ENCODE measurements around the gene GDF15. TPM values are rescaled to one million over a fixed set of nuclear protein-coding genes. Genes with fewer than 3 reads are reported as not detected.
A peak's percentile ranks its signal among the peaks of the same experiment; 100 is the strongest.

GDF15 gene
- total and polyA plus RNA-seq, 2 experiments from 2014 or later = 27.7 to 36.0 TPM

- no peaks in the 10 kb centered on the region for H3K9me2 ChIP-seq (ENCODE audit: insufficient read depth)
- H3K4me3 ChIP-seq = no peak overlapping the region
- H3K36me3 ChIP-seq (ENCODE audit: low read depth) = no peaks in the 10 kb centered on the region
- H2AFZ ChIP-seq = no peak overlapping the region
- no peak for DNase-seq
- peaks cover 12% of the 10 kb centered on the region for H3K79me2 ChIP-seq (ENCODE audit: insufficient read depth)
- H3F3A ChIP-seq (ENCODE audit: insufficient read depth) = peaks cover 4% of the 10 kb centered on the region; the same call in 1 of the 2 replicates
- H3K27ac ChIP-seq = no peak overlapping the region
- 52 to 87% methylated on average over 17 to 56 of the region's 60 CpGs for WGBS, 2 experiments (ENCODE audit: low coverage in 1 of 2, low lambda C conversion rate in 2 of 2, missing lambda C conversion rate in 2 of 2)
- in situ Hi-C loops (cut with MboI) = no loop called here
- H3K4me1 ChIP-seq (ENCODE audit: insufficient read depth) = peaks cover 9% of the 10 kb centered on the region
- H3K9ac ChIP-seq = no peak overlapping the region
- H3K9me3 ChIP-seq (ENCODE audit: low read depth) = no peaks in the 10 kb centered on the region
- H3K4me2 ChIP-seq (ENCODE audit: unreplicated experiment) = no peak overlapping the region
- H3K27me3 ChIP-seq (replicated peaks; ENCODE audit: insufficient read depth) = no peaks in the 10 kb centered on the region
- TF ChIP-seq EZH2phosphoT487 (IDR thresholded peaks at IDR 0.05; ENCODE audit: insufficient read depth, low read depth) = no peak
- no peak for TF ChIP-seq EZH2 (IDR thresholded peaks at IDR 0.05; ENCODE audit: insufficient read depth, poor library complexity, severe bottlenecking)
- H4K20me1 ChIP-seq (ENCODE audit: insufficient read depth) = no peaks in the 10 kb centered on the region
These were observed 47.9 kb downstream of the GDF15 start for GRCh38 chr19:18433735-18434398.

GRCh38 chr19:18434411-18435175 lies 48.6 kb downstream of the GDF15 start:
- 93 to 94% methylated on average over 21 of the region's 21 CpGs for WGBS, 2 experiments (ENCODE audit: low coverage in 1 of 2, low lambda C conversion rate in 2 of 2, missing lambda C conversion rate in 2 of 2)

GRCh38 chr19:18435178-18435841 lies 49.4 kb downstream of the GDF15 start:
- no peak overlapping the region for H3K27ac ChIP-seq
- in situ Hi-C loops (cut with MboI) = no loop called here
- no peaks in the 10 kb centered on the region for H3K4me1 ChIP-seq (ENCODE audit: insufficient read depth)
- H3K4me2 ChIP-seq (ENCODE audit: unreplicated experiment) = no peak overlapping the region
- no peak overlapping the region for H3K9ac ChIP-seq
- peaks cover 17% of the 10 kb centered on the region for H3F3A ChIP-seq (ENCODE audit: insufficient read depth)
- 97 to 98% methylated on average over 46 to 49 of the region's 49 CpGs for WGBS, 2 experiments (ENCODE audit: low coverage in 1 of 2, low lambda C conversion rate in 2 of 2, missing lambda C conversion rate in 2 of 2)
- no peaks in the 10 kb centered on the region for H3K36me3 ChIP-seq (ENCODE audit: low read depth)
- TF ChIP-seq EZH2phosphoT487 (IDR thresholded peaks at IDR 0.05; ENCODE audit: insufficient read depth, low read depth) (no peak), EZH2 (IDR thresholded peaks at IDR 0.05; ENCODE audit: insufficient read depth, poor library complexity, severe bottlenecking) (no peak)
- H4K20me1 ChIP-seq (ENCODE audit: insufficient read depth) = no peaks in the 10 kb centered on the region
- H3K4me3 ChIP-seq = no peak overlapping the region
- no peaks in the 10 kb centered on the region for H3K9me3 ChIP-seq (ENCODE audit: low read depth)
- no peak overlapping the region for H2AFZ ChIP-seq
- DNase-seq = peak; percentile 18
- no peaks in the 10 kb centered on the region for H3K27me3 ChIP-seq (replicated peaks; ENCODE audit: insufficient read depth)
- no peaks in the 10 kb centered on the region for H3K9me2 ChIP-seq (ENCODE audit: insufficient read depth)
- no peaks in the 10 kb centered on the region for H3K79me2 ChIP-seq (ENCODE audit: insufficient read depth)

More at GRCh38 chr19:18434411-18435175, 48.6 kb downstream of the GDF15 start:
- no peak overlapping the region for H3K4me2 ChIP-seq (ENCODE audit: unreplicated experiment)
- no peak for TF ChIP-seq EZH2phosphoT487 (IDR thresholded peaks at IDR 0.05; ENCODE audit: insufficient read depth, low read depth)
- no peak for TF ChIP-seq EZH2 (IDR thresholded peaks at IDR 0.05; ENCODE audit: insufficient read depth, poor library complexity, severe bottlenecking)
- H3K9ac ChIP-seq = no peak overlapping the region
- H3K79me2 ChIP-seq (ENCODE audit: insufficient read depth) = peaks cover 6% of the 10 kb centered on the region
- H3K27me3 ChIP-seq (replicated peaks; ENCODE audit: insufficient read depth) = no peaks in the 10 kb centered on the region
- H3K27ac ChIP-seq = no peak overlapping the region
- peaks cover 10% of the 10 kb centered on the region for H3F3A ChIP-seq (ENCODE audit: insufficient read depth)
- no peaks in the 10 kb centered on the region for H3K9me2 ChIP-seq (ENCODE audit: insufficient read depth)
- in situ Hi-C loops (cut with MboI) = no loop called here
- no peak overlapping the region for H3K4me3 ChIP-seq
- peaks cover 4% of the 10 kb centered on the region; the same call in 1 of the 2 replicates for H3K4me1 ChIP-seq (ENCODE audit: insufficient read depth)
- H4K20me1 ChIP-seq (ENCODE audit: insufficient read depth) = no peaks in the 10 kb centered on the region
- no peaks in the 10 kb centered on the region for H3K36me3 ChIP-seq (ENCODE audit: low read depth)
- no peak overlapping the region for H2AFZ ChIP-seq
- H3K9me3 ChIP-seq (ENCODE audit: low read depth) = no peaks in the 10 kb centered on the region
- peak; percentile 20 for DNase-seq

GRCh38 chr19:18435842-18436670 lies 50.1 kb downstream of the GDF15 start:
- Histone ChIP-seq H3K4me1 (ENCODE audit: insufficient read depth) (no peaks in the 10 kb centered on the region), H3K4me3 (0 out of 2 replicates have a peak overlapping the region, but pooled peaks have one; percentile 61), H4K20me1 (ENCODE audit: insufficient read depth) (no peaks in the 10 kb centered on the region), H3F3A (ENCODE audit: insufficient read depth) (peaks cover 18% of the 10 kb centered on the region), H3K9ac (no peak overlapping the region), H3K36me3 (ENCODE audit: low read depth) (no peaks in the 10 kb centered on the region), H3K27ac (no peak overlapping the region), H3K79me2 (ENCODE audit: insufficient read depth) (no peaks in the 10 kb centered on the region), H3K4me2 (ENCODE audit: unreplicated experiment) (no peak overlapping the region), H3K27me3 (replicated peaks; ENCODE audit: insufficient read depth) (no peaks in the 10 kb centered on the region), H2AFZ (no peak overlapping the region), H3K9me2 (ENCODE audit: insufficient read depth) (no peaks in the 10 kb centered on the region), H3K9me3 (ENCODE audit: low read depth) (no peaks in the 10 kb centered on the region)
- peak; percentile 19 for DNase-seq
- no peak for TF ChIP-seq EZH2phosphoT487 (IDR thresholded peaks at IDR 0.05; ENCODE audit: insufficient read depth, low read depth)
- WGBS, 2 experiments (ENCODE audit: low coverage in 1 of 2, low lambda C conversion rate in 2 of 2, missing lambda C conversion rate in 2 of 2) = 92% methylated on average over 42 to 46 of the region's 46 CpGs
- in situ Hi-C loops (cut with MboI) = no loop called here

Data from GM23248 (cell line).